Activated CD4-positive, alpha-beta T cell treated with anti-CD3 and anti-CD28 coated beads, Interleukin-2, amount 50 U/mL, for 16 hours (primary cell): Measurements from ENCODE around the gene OXSR1.
"Not testable (repeated sequence)": the region's sequence is repeated elsewhere in the genome, so short reads cannot be mapped to it uniquely, and the experiment has no call there.

Experiments
- DNase-seq: peaks from one replicate; pipeline ENCODE4 v3.0.0-alpha.2; 2020

Gene OXSR1

GRCh38 chr3:38146504-38146903 lies 18.8 kb upstream of the OXSR1 start:
- no peak for DNase-seq

GRCh38 chr3:38147421-38147820 lies 17.9 kb upstream of the OXSR1 start:
- DNase-seq: no peak

GRCh38 chr3:38148311-38148882 lies 16.9 kb upstream of the OXSR1 start:
- no peak for DNase-seq

- DNase-seq: no peak
These were observed 15.6 kb upstream of the OXSR1 start for GRCh38 chr3:38149708-38150107.

- DNase-seq: no peak
These were observed 14.4 kb upstream of the OXSR1 start for GRCh38 chr3:38150780-38151528.

GRCh38 chr3:38151667-38152265 lies 13.6 kb upstream of the OXSR1 start:
- no peak for DNase-seq

- no peak for DNase-seq
These were observed 12.7 kb upstream of the OXSR1 start for GRCh38 chr3:38152609-38153008.

- DNase-seq: no peak
These were observed 12.1 kb upstream of the OXSR1 start for GRCh38 chr3:38153221-38153620.

- DNase-seq: no peak
These were observed 11.3 kb upstream of the OXSR1 start for GRCh38 chr3:38154033-38154494.

- DNase-seq: no peak
These were observed 10.6 kb upstream of the OXSR1 start for GRCh38 chr3:38154625-38155255.

- no peak for DNase-seq
These were observed 9.5 kb upstream of the OXSR1 start for GRCh38 chr3:38155825-38156224.

GRCh38 chr3:38157117-38157516 lies 8.2 kb upstream of the OXSR1 start:
- no peak for DNase-seq

- DNase-seq: no peak
These were observed 7.7 kb upstream of the OXSR1 start for GRCh38 chr3:38157595-38157994.

GRCh38 chr3:38158472-38158871 lies 6.9 kb upstream of the OXSR1 start:
- DNase-seq: no peak

GRCh38 chr3:38160704-38161103 lies 4.6 kb upstream of the OXSR1 start:
- not testable (repeated sequence) for DNase-seq

- DNase-seq: peak; percentile 31
These were observed 2.1 kb upstream of the OXSR1 start for GRCh38 chr3:38163117-38163840.

- DNase-seq: no peak
These were observed 1.3 kb upstream of the OXSR1 start for GRCh38 chr3:38163841-38164642.

GRCh38 chr3:38164643-38164951 lies 740 bp upstream of the OXSR1 start:
- no peak for DNase-seq

- DNase-seq: no peak
These were observed 518 bp downstream of the OXSR1 start for GRCh38 chr3:38165722-38166387.

GRCh38 chr3:38167591-38167990 lies 2.3 kb downstream of the OXSR1 start:
- no peak for DNase-seq

- no peak for DNase-seq
These were observed 3.1 kb downstream of the OXSR1 start for GRCh38 chr3:38168151-38169026.
